Right ventricle myocardium superior (tissue), 1 donor: ENCODE measurements around the gene RNF103. TPM values are rescaled to one million over a fixed set of nuclear protein-coding genes. Genes with fewer than 3 reads are reported as not detected.

Source experiments
- ATAC-seq: fragments of 200-7000 bp; cut with Tn5 transposase; one replicate; pipeline ENCODE4 v1.9.1; 2020; ENCODE audit warnings: mild to moderate bottlenecking; ENCODE audit not compliant: poor library complexity
- DNase-seq: peaks from one replicate; pipeline ENCODE4 v3.0.0-alpha.2; 2020
- intact Hi-C: fragments of 100-400 bp; cut with DNase I; formaldehyde crosslinking; loops from one replicate; pipeline ENCODE4 v1.11.2; 2022
- total RNA-seq: library from RNA; stranded (reverse); fragmentation: NEBNext Ultra II Directional; extraction: Animal tissue kit (Norgen Biotek cat#: 25700); gene quantifications from one replicate; pipeline ENCODE4 v1.2.1, GENCODE V29; 2021
- donor health status: DM: no; HTN: yes; CAD: no; lungs with severe emphysema.

Gene RNF103
- total RNA-seq, 1 donor from 2014 or later: 51.7 TPM

GRCh38 chr2:86631846-86632485, 8.3 kb upstream of the RNF103 start:
- intact Hi-C loops: no loop called here
- DNase-seq: no peak

DNA sequence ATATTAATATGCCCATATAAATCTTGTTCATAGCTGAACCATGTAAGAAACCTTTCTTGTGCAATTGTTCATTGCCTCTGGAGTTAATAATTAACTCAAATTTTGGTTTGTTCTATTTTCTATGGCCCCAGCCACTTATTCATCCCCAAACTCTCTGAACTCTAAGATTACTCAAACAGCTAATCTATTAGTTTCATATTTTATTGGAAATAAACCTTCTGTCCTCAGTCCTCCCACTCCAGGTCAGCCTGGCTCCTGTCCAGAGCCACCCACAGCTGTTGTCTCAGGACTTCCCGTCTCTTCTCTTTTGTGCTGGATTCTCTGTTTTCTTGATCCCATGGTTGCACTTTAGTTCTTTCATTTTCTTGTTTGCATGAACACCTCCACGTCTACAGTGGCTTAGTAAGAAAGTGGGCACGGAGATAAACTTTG, 4.4 kb upstream of the RNF103 start:
- ATAC-seq: no peak
- DNase-seq: peak; percentile 44
- intact Hi-C loops: loop anchor here (10.0 kb wide), 1 partner anchor 137 kb away; no protein-coding TSS in a partner anchor

More at GRCh38 chr2:86631846-86632485, 8.3 kb upstream of the RNF103 start:
- ATAC-seq: no peak

- no peak for ATAC-seq
- no peak for DNase-seq
- intact Hi-C loops: loop anchor here (10.0 kb wide), 1 partner anchor 137 kb away; no protein-coding TSS in a partner anchor
These were observed 3.9 kb upstream of the RNF103 start for GRCh38 chr2:86627550-86627949.

- intact Hi-C loops: loop anchor here (10.0 kb wide), 1 partner anchor 140 kb away; no protein-coding TSS in a partner anchor
These were observed 1.4 kb upstream of the RNF103 start for GRCh38 chr2:86625096-86625495.

DNA sequence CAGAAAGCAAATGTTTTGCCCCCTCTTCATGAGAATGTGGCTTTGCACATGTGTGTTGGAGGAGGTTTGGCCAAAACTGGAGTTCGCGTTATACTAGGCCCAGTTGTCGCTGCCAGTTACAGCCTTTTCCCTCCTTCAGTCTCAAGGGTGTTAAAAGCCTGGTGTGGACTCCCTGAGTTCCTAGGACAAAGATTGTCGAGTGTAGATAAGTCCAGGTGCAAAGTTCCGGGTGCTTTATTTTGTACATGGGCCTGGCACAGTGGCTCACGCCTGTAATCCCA, 542 bp upstream of the RNF103 start:
- no peak for DNase-seq
- ATAC-seq: no peak
- intact Hi-C loops: loop anchor here (5.0 to 10.0 kb wide), 2 partner anchors 78 to 141 kb away; no protein-coding TSS in a partner anchor

More at GRCh38 chr2:86625096-86625495, 1.4 kb upstream of the RNF103 start:
- DNase-seq (no peak), ATAC-seq (no peak)

DNA sequence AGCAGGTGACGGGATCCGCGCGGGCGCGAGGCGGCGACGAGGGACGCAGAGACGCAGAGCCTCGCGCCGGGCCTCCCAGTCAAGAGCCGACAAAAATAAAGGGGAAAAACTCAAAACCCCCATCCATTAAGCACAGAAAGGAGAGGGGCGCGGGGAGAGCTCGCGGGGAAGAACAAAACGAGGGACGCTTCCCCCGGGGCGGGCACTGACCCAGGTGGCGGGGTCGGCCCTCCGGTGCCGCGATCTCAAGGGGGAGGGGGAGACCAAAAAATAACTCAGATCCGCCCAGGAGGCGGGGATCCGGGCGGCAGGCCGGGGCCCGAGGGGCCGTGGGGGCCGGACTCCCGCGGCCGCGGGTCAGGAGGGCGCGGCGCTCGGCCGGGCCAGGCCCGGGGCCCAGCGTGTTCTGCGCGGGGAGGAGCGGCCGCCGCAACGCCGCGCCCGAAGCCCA, 597 bp downstream of the RNF103 start:
- intact Hi-C loops: loop anchor here (5.0 to 10.0 kb wide), 2 partner anchors 79 to 142 kb away; no protein-coding TSS in a partner anchor
- peak; percentile 68 for ATAC-seq
- peak; percentile 78 for DNase-seq

DNA sequence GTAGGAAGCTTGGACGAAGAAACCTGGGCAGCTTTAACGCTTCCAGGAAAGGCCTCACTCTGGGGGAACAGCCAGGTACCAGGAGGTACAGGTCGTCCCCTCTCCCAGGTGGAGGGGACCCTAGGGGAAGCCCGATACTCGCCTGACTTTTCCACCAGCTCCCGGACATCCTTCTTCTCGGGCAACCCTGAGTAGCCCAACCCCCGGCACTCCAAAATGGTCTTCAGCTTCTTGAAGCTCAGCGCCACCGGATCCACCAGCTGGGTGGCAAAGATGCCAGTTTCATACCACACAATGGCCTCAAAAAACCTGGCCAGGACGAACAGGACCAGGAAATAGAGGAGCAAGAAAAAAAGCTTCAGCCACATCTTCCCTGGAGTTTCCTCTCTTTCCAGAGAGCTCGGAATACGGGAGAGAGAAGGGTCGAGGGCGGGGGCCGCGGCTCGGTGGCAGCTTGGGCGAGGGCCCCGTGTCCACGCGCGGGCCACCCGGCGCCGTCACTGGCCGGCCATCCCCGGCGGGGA, 1.1 kb downstream of the RNF103 start:
- peak; percentile 74 for DNase-seq
- ATAC-seq: peak; percentile 17
- intact Hi-C loops: loop anchor here (5.0 to 10.0 kb wide), 2 partner anchors 80 to 142 kb away; no protein-coding TSS in a partner anchor

DNA sequence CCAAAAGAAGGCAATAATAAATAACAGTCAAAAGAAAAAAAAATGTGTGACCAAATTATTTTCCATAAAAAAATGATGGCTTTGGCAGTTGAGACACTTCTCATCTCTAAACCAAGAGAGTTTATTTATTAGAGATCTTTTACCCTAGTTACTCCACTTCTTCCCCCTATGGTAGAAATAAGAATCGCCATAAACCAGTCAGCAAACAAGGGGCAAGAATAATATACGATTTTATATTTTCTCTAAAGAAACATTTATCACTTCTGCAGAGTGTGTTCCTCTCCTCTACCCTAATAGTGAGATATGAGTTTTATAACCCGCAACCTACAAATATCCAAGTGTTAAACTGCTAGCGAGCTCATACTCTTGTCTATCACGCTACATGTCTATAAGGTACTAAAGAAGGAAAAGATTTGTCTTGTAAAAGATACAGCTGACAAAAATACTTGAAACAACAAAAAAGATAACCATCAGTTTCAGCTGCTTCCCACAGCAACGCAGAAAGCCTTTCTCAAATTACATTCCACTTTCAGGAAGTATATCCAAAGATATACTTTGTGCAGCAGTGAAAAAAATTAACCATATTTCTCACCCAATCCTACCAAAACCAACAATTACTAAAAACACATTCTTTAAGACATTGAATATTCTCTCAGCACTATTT, 2.3 kb downstream of the RNF103 start:
- no peak for ATAC-seq
- no peak for DNase-seq
- intact Hi-C loops: loop anchor here (5.0 to 10.0 kb wide), 2 partner anchors 81 to 143 kb away; no protein-coding TSS in a partner anchor

DNA sequence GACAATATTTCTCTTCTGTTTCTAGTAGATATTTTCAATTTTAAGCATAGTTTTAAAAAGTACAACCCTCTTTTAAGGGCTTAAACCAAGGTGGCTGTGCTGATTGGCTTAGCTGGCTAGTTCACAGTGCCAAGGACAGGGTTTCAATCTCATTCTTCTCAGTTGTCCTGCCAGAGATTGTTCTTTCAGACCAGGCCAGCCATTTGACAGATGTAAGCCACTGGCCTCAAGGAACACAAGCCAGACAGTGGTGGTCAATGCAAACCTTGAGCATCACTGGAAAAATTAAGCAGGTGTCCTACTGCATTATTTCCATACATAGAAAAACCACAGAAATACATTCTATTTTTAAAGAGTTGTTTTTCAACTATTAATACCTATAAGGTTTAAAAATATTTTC, 5.9 kb downstream of the RNF103 start:
- ATAC-seq: no peak
- intact Hi-C loops: no loop called here
- DNase-seq: no peak

DNA sequence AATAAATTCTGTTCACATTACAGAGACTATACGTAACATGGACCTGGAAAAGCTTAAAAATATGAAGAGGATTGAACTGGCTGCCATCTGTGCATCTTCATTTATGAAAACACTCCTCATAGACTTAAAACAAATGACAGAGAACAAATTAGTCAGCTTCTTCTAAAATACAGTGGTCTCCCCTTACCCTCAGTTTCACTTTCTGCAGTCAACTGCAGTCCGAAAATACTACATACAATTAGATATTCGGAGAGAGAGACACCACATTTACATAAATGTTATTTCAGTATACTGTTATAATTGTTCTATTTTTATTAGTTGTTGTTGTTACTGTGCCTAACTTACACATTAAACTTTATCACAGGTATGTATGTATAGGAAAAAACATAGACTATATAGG, 6.5 kb downstream of the RNF103 start:
- ATAC-seq (no peak), DNase-seq (no peak)
- intact Hi-C loops: no loop called here

DNA sequence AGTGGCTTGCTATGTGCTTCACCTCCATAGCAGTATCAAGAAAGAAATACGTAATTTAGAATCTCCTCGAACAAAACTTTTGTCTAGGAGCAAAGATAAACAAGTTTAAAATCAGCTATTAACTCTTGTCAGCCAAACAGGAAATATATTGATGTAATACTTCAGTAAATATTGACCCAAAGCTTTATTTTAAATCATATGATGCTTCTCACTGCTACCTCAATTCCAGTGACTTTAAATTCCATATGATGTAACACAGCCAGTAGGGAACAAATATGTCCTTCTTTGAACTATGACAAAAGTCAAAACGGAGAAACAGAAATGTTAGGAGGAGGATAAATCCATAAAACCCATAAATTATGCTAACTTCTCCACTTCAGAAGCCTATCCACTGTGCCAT, 7.2 kb downstream of the RNF103 start:
- no peak for DNase-seq
- intact Hi-C loops: no loop called here
- no peak for ATAC-seq

DNA sequence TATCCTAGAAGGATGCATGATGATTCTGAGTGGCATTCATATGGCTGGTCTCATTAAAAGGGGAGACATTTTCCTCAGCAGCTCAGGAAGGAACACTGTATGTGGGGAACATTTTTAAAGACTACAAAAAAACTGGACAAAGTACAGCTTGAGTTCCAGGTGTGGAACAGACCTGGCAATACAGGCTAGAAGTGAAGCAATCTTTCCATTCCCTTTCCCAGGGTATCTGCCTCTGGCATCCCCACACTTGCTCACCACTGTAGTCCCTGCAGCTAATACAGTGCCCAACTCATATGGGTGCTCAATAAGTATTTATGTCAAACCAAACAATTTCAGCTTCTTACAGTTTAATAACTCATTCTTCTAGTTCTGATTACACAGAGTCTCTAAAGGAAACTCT, 8.1 kb downstream of the RNF103 start:
- intact Hi-C loops: no loop called here
- ATAC-seq (no peak), DNase-seq (no peak)

- ATAC-seq: peak; percentile 52
- intact Hi-C loops: no loop called here
These were observed 10.2 kb downstream of the RNF103 start for GRCh38 chr2:86613515-86613914.

DNA sequence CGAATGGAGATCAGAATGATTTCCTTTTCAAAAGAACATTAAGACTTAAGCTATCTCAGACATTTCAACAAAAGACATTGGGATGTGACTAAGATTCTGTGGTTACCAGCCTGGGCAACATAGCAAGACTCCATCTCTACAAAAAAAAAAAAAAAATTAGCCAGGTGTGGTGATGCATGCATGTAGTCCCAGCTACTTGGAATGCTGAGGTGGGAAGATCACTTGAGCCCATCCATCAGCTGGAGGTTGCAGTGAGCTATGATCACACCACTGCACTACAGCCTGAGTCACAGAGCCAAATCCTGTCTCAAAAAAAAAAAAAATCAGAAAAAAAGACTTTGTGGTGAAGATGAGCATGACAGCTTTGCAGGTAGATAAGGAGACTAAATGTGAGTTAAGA, 12.8 kb downstream of the RNF103 start:
- DNase-seq (no peak), ATAC-seq (no peak)
- intact Hi-C loops: no loop called here

More at GRCh38 chr2:86613515-86613914, 10.2 kb downstream of the RNF103 start:
- no peak for DNase-seq

DNA sequence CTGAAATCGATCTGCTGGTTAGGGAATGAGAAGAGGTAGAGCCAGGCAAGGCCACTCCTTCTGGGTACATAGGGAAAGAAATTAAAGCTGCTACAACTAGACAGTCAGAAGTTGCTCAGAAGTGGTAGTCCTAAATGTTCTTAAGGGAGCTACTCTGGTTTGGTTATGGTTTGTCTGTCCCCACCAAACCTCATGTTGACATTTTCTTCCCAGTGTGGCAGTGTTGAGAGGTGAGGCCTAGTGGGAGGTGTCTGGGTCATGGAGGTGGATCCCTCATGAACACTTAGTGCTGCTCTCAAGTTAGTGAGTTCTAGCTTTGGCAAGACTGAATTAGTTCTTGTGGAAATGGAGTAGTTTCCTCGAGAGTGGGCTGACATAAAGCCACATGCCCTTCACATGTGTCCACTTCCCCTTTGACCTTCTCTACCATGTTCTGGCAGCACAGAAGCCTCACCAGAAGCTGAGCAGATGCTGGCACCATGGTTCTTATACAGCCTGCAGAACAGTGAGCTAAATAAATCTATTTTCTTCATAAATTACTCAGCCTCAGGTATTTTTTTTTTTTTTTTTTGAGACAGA, 14.7 kb downstream of the RNF103 start:
- intact Hi-C loops: no loop called here
- DNase-seq (no peak), ATAC-seq (peak; percentile 11)

- ATAC-seq (no peak), DNase-seq (no peak)
- intact Hi-C loops: no loop called here
These were observed 19.8 kb downstream of the RNF103 start for GRCh38 chr2:86603905-86604304.

DNA sequence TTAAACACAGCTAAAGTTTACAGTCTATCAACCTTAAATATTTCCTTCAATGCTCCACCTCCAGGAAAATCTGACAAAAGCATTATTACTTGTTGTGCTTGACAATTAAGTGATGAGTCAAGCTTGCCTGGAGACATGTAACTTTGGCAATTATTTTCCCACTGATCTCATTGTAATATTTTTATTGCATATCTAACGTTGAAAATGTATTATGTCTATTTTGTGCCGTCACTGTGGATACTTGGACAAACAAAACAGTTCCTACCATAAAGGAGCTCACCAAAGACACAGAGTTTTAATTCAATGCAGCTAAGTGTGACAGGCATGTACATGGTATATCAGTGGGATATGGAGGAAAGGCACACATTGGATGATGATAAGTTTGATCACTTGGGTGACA, 24.7 kb downstream of the RNF103 start:
- ATAC-seq (no peak), DNase-seq (no peak)
- intact Hi-C loops: no loop called here

DNA sequence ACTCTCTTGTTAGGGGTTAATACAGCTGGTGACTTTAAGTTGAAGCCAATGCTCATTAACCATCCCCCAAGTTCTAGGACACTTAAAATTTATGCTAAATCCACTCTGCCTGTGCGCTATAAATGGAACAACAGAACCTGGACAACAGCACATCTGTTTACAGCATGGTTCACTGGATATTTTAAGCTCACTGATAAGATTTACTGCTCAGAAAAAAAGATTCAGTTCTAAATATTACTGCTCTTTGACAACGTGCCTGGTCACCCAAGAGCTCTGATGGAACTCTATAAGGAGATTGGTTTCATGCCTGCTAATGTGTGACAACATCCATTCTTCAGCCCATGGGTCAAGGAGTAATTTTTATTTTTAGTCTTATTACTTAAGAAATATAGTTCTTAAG, 27.5 kb downstream of the RNF103 start:
- peak; percentile 91 for ATAC-seq
- no peak for DNase-seq
- intact Hi-C loops: no loop called here

DNA sequence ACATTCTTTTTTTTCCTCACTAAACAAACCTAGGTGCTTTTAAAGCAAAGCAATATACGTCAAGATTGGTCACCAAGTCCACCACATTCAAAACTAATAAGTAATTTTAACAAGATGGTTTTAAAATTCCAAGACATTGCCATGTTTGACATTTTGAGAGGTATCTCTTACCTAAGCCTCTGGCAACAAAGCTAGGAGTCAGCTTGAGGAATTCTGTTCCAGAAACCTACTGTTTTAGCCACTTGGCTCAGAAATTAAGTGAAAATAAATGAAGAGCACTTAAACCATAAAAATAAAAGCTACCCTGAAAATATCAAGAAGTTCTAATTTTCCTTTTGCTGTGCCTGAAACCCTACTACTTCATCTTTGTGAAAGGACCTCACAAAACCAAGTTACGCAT, 30.4 kb downstream of the RNF103 start:
- DNase-seq: no peak
- intact Hi-C loops: no loop called here
- ATAC-seq: no peak
